GM19463 (cell line): ENCODE measurements around the gene LEUTX.
"Not testable (repeated sequence)": the region's sequence is repeated elsewhere in the genome, so short reads cannot be mapped to it uniquely, and the experiment has no call there.

Source experiments
- ATAC-seq: cut with Tn5 transposase; IDR thresholded peaks from one replicate; pipeline ENCODE4 v1.9.1; 2021; ENCODE audit warnings: mild to moderate bottlenecking, moderate library complexity; ENCODE audit not compliant: unreplicated experiment

LEUTX gene

GRCh38 chr19:39778763-39779162 is at the start of gene LEUTX:
Gene LEUTX, plus strand, starts transcription at chr19:39778854. Its CDS starts 67 bp downstream, at chr19:39778921.
- ATAC-seq, result no peak

- ATAC-seq, result no peak
These were observed 49.1 kb upstream of the LEUTX start for GRCh38 chr19:39729594-39729993.

DNA sequence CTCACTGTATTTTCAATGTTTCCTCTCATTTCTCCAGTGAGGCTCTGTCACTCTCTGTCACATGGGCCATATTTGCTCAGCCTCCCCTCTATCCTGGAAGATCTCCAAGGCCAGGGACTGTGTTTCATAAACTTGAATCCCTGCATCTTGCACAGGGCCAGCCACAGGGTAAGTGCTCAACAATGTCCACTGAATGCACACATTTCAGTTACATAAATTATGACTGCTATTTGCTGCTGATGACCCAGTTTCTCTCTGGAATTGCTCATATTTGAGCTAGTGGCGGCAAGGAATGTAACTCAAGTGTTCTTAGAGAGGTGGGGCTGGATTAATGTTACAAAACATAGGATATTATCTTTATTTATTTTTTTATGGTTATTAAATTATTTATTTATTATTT is 47.0 kb upstream of the LEUTX start:
- no peak for ATAC-seq

GRCh38 chr19:39733841-39734240 is 44.8 kb upstream of the LEUTX start:
- no peak for ATAC-seq

- ATAC-seq, result no peak
These were observed 43.0 kb upstream of the LEUTX start for GRCh38 chr19:39735688-39736087.

GRCh38 chr19:39736088-39736487 is 42.6 kb upstream of the LEUTX start:
- ATAC-seq, result no peak

DNA sequence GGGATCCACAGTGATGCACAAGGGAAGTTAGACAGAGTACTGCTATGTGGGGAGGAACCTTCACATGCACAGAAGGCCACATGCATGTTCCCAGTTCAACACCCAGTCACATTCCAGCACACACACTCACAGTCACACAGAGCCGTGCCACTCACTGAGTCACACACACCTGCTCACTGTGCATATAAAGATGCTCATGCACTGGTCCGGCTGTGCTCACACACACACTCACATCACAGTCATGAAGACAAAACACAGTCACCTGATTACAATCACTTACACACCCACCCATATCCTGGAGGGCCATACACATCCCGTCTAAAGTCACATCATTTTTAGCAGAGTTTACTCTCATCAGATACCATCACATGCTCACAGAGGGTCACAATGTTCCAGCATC is 41.3 kb upstream of the LEUTX start:
- ATAC-seq, result no peak

- ATAC-seq, result no peak
These were observed 40.8 kb upstream of the LEUTX start, which contains the start of gene CLC for GRCh38 chr19:39737891-39738290. Gene CLC, minus strand, starts transcription at chr19:39738029. Its CDS starts 77 bp downstream, at chr19:39737952.

DNA sequence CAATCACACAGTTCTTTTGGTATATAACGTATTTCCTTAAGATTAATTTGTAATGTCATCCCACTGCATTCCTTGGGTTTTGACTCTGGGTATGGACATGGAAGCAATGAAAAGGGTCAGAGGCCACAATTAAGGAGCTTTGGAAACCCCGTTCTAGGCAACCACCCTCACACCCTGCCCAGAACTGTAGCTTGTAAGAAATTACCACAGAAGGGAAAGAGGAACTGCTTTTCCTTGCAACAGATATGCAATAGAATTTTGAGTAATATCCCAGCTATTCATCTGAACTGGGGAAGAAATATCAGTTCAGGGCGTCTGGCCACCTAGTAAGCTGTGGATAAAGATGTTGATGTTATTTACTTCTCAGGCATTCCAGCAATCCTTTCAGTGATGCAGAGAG is 39.8 kb upstream of the LEUTX start:
- ATAC-seq, result no peak

- ATAC-seq, result no peak
These were observed 38.3 kb upstream of the LEUTX start for GRCh38 chr19:39740395-39740794.

DNA sequence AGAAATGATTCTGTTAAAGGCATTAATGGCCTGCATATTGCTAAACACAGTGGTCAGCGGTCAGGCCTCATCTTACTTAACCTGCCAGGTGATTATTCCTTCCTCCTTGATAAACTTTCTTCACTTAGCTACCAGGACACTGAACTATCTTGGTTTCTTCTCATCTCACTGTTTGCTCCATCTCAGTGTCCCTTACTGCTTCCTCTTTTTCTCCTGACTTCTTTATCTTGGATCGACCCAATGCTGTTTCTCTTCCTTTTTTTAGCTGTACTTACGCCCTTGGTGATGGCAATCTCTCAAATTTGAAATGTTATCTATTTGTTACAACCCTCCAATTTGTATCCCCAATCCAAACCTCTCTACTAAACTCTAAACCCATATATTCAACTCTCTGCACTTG is 33.0 kb upstream of the LEUTX start:
- ATAC-seq, result no peak

GRCh38 chr19:39746836-39747529 is 31.7 kb upstream of the LEUTX start:
- ATAC-seq, result no peak

DNA sequence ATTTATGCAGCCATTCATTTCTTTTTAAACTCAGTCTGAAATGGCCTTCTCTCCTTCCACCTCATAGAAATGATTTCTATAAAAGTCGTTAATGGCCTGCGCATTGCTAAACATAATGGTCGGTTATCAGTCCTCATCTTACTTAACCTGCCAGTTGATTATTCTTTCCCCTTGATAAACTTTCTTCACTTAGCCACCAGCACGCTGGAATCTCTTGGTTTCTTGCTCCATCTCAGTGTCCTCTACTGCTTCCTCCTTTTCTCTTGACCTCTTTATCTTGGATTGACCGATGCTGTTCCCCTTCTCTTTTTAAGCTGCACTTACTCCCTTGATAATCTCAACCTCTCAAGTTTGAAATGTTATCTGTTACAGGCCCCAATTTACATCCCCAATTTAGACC is 28.7 kb upstream of the LEUTX start:
- ATAC-seq, result no peak

- ATAC-seq, result no peak
These were observed 26.3 kb upstream of the LEUTX start for GRCh38 chr19:39752390-39752789.

DNA sequence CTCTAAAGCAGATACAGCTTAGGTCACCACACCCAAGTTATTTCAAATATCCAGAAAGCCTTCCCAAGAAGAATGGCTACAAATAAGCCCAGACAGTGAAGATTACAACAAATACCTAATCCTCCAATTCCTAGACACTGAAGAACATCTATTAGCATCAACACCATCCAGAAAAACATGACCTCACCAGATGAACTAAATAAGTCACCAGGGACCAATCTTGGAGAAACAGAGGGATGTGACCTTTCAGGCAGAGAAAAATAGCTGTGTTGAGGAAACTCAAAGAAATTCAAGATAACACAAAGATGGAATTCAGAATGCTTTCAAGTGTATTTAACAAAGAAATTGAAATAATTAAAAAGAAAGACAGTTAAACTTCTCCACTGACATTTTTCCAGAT is 25.9 kb upstream of the LEUTX start:
- no peak for ATAC-seq

DNA sequence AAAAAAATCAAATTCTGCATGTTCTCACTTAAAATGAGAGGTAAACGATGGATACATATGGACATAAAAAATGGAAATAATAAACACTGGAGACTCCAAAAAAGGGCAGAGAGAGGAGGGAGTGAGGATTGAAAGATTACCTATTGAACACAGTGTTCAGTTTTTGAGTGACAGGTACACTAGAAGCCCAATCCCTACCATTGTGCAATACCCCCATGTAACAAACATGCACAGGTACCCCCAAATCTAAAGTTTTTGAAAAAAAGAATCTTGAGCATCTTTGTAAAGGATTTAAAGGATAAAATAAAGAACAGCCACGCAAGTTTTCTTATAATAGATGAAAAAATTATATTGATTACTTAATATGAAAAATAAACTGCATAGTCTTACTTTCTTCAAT is 24.1 kb upstream of the LEUTX start:
- no peak for ATAC-seq

- no peak for ATAC-seq
These were observed 23.7 kb upstream of the LEUTX start for GRCh38 chr19:39754971-39755370.

DNA sequence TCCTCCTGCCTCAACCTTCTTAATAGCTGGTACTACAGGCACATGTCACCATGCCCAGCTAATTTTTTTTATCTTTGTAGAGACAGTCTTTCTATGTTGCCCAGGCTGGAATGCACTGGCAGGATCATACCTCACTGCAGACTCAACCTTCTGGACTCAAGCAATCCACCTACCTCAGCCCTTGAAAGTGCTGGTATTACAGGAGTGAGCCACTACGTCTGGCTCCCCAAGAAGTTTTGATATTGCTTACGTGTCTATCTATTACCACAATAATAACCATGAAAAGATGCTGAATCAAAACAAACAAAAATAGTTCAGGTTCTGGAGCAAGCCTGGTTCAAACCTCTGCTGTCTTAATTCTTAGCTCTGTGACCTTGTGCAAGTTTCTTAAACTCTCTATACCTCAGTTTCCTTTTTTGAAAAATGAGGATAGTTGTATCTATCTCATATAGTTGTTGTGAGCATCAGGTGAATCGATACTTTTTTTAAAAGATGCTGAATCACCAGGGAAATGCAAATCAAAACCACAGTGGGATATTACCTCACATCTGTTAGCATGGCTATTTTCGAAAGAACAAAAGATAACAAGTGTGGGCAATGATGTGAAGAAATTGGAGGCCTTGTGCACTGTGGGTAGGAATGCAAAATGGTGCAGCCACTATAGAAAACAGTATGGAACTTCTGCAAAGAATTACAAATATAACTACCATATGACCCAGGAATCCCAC is 19.0 kb upstream of the LEUTX start:
- no peak for ATAC-seq

DNA sequence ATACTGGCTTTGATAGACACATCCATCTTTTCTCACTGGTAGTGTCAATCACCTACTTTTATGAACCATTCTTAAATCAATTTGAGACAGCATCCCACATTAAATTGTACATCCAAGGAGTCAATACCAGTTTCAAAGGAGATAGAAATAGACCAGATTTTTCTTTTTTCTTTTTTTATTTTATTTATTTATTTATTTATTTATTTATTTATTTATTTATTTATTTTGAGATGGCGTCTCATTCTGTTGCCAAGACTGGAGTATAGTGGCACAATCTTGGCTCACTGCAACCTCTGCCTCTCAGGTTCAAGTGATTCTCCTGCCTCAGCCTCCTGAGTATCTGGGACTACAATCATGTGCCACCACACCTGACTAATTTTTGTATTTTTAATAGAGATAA is 16.8 kb upstream of the LEUTX start:
- not testable (repeated sequence) for ATAC-seq

DNA sequence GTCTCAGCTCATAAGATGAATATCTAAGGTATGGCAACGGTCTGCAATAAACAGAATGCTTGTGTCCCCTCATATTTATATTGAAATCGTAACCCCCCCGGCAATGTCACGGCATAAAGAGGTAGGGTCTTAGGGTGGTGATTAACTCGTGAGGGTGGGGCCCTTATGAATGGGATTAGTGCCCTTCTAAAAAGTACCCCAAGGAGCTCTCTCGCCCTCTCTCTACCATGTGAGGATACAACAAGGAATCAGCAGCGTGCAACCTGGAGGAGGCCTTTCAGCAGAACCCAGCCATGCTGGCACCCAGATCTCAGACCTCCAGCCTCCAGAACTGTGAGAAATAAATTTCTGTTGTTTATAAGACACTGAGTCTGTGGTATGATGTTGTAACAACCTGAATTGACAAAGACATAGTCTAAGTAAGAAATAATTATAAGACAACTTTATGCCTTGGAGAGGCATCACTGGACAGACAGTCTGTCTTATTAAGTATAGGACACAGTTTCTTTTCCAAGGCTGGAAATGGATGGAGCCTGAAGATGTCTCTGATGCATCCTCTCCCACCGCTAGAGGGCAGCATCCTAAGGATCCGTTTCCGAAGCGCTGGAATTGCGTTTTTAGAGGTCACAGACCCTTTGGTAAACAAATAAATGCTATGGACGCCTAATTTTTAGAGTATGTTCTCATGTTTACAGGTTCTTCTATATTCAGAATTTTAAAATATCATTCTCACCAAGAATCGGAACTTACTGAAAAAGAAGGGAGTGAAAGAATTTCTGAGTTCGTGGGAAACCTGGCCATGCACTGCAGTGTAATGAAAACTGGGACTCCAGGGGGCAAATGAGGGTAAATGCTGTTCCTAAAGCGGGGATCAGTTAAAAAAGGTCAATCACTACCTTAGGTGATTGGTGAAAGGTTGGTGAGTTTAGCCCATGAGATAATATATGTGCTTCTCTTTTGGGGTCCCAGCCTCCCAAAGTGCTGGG is 13.3 kb upstream of the LEUTX start:
- no peak for ATAC-seq

DNA sequence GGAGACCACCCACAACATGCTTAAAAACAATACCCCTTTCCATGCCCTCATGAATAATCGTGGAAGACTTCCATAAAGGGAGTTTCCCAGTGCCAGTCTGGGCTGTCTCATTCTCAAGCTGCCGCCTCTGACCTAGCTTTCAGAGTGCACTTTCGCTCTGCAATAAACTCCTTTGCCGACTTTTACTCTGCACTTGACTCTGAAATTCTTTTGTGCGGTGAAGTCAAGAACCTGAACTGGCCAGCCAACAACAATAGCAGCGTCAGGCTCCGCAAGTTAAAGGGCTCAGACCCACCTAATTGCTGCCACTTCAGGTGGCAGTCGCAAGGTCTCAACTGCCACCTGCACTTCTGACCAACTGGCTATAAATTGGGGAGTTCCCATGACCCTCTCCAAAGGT is 10.3 kb upstream of the LEUTX start:
- ATAC-seq, result no peak
